Measurements from ENCODE around the gene IL31RA.
"Not testable (repeated sequence)": the region's sequence is repeated elsewhere in the genome, so short reads cannot be mapped to it uniquely, and the experiment has no call there.

Gene IL31RA

GRCh38 chr5:55929020-55929799, 78.1 kb downstream of the IL31RA start:
- Histone ChIP-seq H3K4me2 (ENCODE audit: low read length) (no peak overlapping the region), H3K36me3 (ENCODE audit: insufficient read depth, low read length) (no peaks in the 10 kb centered on the region), H3K27me3 (ENCODE audit: control insufficient read depth, insufficient read depth, low read length) (no peaks in the 10 kb centered on the region), H3K9ac (ENCODE audit: low read depth, low read length) (no peak overlapping the region), H3K9me3 (replicated peaks; ENCODE audit: low read length) (no peaks in the 10 kb centered on the region), H3K4me1 (ENCODE audit: control insufficient read depth, insufficient read depth, low read length) (no peaks in the 10 kb centered on the region), H3K4me3 (ENCODE audit: low read length) (no peak overlapping the region)

- Histone ChIP-seq H3K4me3 (ENCODE audit: low read length) (no peak overlapping the region), H3K4me1 (ENCODE audit: control insufficient read depth, insufficient read depth, low read length) (peaks cover 7% of the 10 kb centered on the region), H3K4me2 (ENCODE audit: low read length) (no peak overlapping the region), H3K36me3 (ENCODE audit: insufficient read depth, low read length) (peaks cover 12% of the 10 kb centered on the region), H3K27me3 (ENCODE audit: control insufficient read depth, insufficient read depth, low read length) (no peaks in the 10 kb centered on the region), H3K9me3 (replicated peaks; ENCODE audit: low read length) (no peaks in the 10 kb centered on the region), H3K9ac (ENCODE audit: low read depth, low read length) (no peak overlapping the region)
These were observed 81.5 kb downstream of the IL31RA start for GRCh38 chr5:55932700-55933099.

GRCh38 chr5:55933377-55934114, 82.4 kb downstream of the IL31RA start:
- peaks cover 20% of the 10 kb centered on the region for H3K36me3 ChIP-seq (ENCODE audit: insufficient read depth, low read length)
- peaks cover 7% of the 10 kb centered on the region for H3K4me1 ChIP-seq (ENCODE audit: control insufficient read depth, insufficient read depth, low read length)
- no peak overlapping the region for H3K4me2 ChIP-seq (ENCODE audit: low read length)
- no peak overlapping the region for H3K9ac ChIP-seq (ENCODE audit: low read depth, low read length)
- no peak overlapping the region for H3K4me3 ChIP-seq (ENCODE audit: low read length)
- H3K27me3 ChIP-seq (ENCODE audit: control insufficient read depth, insufficient read depth, low read length) = no peaks in the 10 kb centered on the region
- no peaks in the 10 kb centered on the region for H3K9me3 ChIP-seq (replicated peaks; ENCODE audit: low read length)

GRCh38 chr5:55934115-55934613, 83.0 kb downstream of the IL31RA start:
- Histone ChIP-seq H3K9me3 (replicated peaks; ENCODE audit: low read length) (no peaks in the 10 kb centered on the region), H3K27me3 (ENCODE audit: control insufficient read depth, insufficient read depth, low read length) (no peaks in the 10 kb centered on the region), H3K4me2 (ENCODE audit: low read length) (no peak overlapping the region), H3K9ac (ENCODE audit: low read depth, low read length) (no peak overlapping the region), H3K4me1 (ENCODE audit: control insufficient read depth, insufficient read depth, low read length) (peaks cover 7% of the 10 kb centered on the region), H3K36me3 (ENCODE audit: insufficient read depth, low read length) (peaks cover 25% of the 10 kb centered on the region), H3K4me3 (ENCODE audit: low read length) (no peak overlapping the region)

GRCh38 chr5:55934720-55935119, 83.6 kb downstream of the IL31RA start:
- no peak overlapping the region for H3K4me3 ChIP-seq (ENCODE audit: low read length)
- H3K9me3 ChIP-seq (replicated peaks; ENCODE audit: low read length) = no peaks in the 10 kb centered on the region
- H3K9ac ChIP-seq (ENCODE audit: low read depth, low read length) = no peak overlapping the region
- peaks cover 7% of the 10 kb centered on the region for H3K4me1 ChIP-seq (ENCODE audit: control insufficient read depth, insufficient read depth, low read length)
- H3K27me3 ChIP-seq (ENCODE audit: control insufficient read depth, insufficient read depth, low read length) = no peaks in the 10 kb centered on the region
- H3K36me3 ChIP-seq (ENCODE audit: insufficient read depth, low read length) = peaks cover 31% of the 10 kb centered on the region
- no peak overlapping the region for H3K4me2 ChIP-seq (ENCODE audit: low read length)

- H3K4me2 ChIP-seq (ENCODE audit: low read length) = no peak overlapping the region
- H3K9me3 ChIP-seq (replicated peaks; ENCODE audit: low read length) = no peaks in the 10 kb centered on the region
- no peaks in the 10 kb centered on the region for H3K27me3 ChIP-seq (ENCODE audit: control insufficient read depth, insufficient read depth, low read length)
- H3K4me1 ChIP-seq (ENCODE audit: control insufficient read depth, insufficient read depth, low read length) = peaks cover 7% of the 10 kb centered on the region
- no peak overlapping the region for H3K9ac ChIP-seq (ENCODE audit: low read depth, low read length)
- peaks cover 35% of the 10 kb centered on the region for H3K36me3 ChIP-seq (ENCODE audit: insufficient read depth, low read length)
- H3K4me3 ChIP-seq (ENCODE audit: low read length) = no peak overlapping the region
These were observed 84.2 kb downstream of the IL31RA start for GRCh38 chr5:55935371-55935770.

GRCh38 chr5:55936100-55936693, 85.0 kb downstream of the IL31RA start:
- no peak overlapping the region for H3K4me2 ChIP-seq (ENCODE audit: low read length)
- H3K4me1 ChIP-seq (ENCODE audit: control insufficient read depth, insufficient read depth, low read length) = peaks cover 7% of the 10 kb centered on the region
- no peaks in the 10 kb centered on the region for H3K9me3 ChIP-seq (replicated peaks; ENCODE audit: low read length)
- peaks cover 43% of the 10 kb centered on the region for H3K36me3 ChIP-seq (ENCODE audit: insufficient read depth, low read length)
- no peaks in the 10 kb centered on the region for H3K27me3 ChIP-seq (ENCODE audit: control insufficient read depth, insufficient read depth, low read length)
- H3K4me3 ChIP-seq (ENCODE audit: low read length) = no peak overlapping the region
- H3K9ac ChIP-seq (ENCODE audit: low read depth, low read length) = no peak overlapping the region

GRCh38 chr5:55937598-55937997, 86.4 kb downstream of the IL31RA start:
- H3K9me3 ChIP-seq (replicated peaks; ENCODE audit: low read length); H3K9ac ChIP-seq (ENCODE audit: low read depth, low read length); H3K4me1 ChIP-seq (ENCODE audit: control insufficient read depth, insufficient read depth, low read length); H3K27me3 ChIP-seq (ENCODE audit: control insufficient read depth, insufficient read depth, low read length); H3K4me2 ChIP-seq (ENCODE audit: low read length); H3K4me3 ChIP-seq (ENCODE audit: low read length): not testable (repeated sequence)
- H3K36me3 ChIP-seq (ENCODE audit: insufficient read depth, low read length) = peaks cover 56% of the 10 kb centered on the region

GRCh38 chr5:55941154-55941553, 90.0 kb downstream of the IL31RA start:
- not testable (repeated sequence) for H3K9me3 ChIP-seq (replicated peaks; ENCODE audit: low read length); H3K4me3 ChIP-seq (ENCODE audit: low read length); H3K4me2 ChIP-seq (ENCODE audit: low read length); H3K4me1 ChIP-seq (ENCODE audit: control insufficient read depth, insufficient read depth, low read length); H3K27me3 ChIP-seq (ENCODE audit: control insufficient read depth, insufficient read depth, low read length); H3K9ac ChIP-seq (ENCODE audit: low read depth, low read length)
- H3K36me3 ChIP-seq (ENCODE audit: insufficient read depth, low read length) = peaks cover 71% of the 10 kb centered on the region

- Histone ChIP-seq H3K27me3 (ENCODE audit: control insufficient read depth, insufficient read depth, low read length) (no peaks in the 10 kb centered on the region), H3K9ac (ENCODE audit: low read depth, low read length) (no peak overlapping the region), H3K4me2 (ENCODE audit: low read length) (no peak overlapping the region), H3K4me1 (ENCODE audit: control insufficient read depth, insufficient read depth, low read length) (no peaks in the 10 kb centered on the region), H3K4me3 (ENCODE audit: low read length) (no peak overlapping the region), H3K9me3 (replicated peaks; ENCODE audit: low read length) (no peaks in the 10 kb centered on the region), H3K36me3 (ENCODE audit: insufficient read depth, low read length) (peaks cover 80% of the 10 kb centered on the region)
These were observed 108.1 kb downstream of the IL31RA start for GRCh38 chr5:55959208-55959607.

GRCh38 chr5:55960779-55961178, 109.6 kb downstream of the IL31RA start:
- Histone ChIP-seq H3K9ac (ENCODE audit: low read depth, low read length) (no peak overlapping the region), H3K4me1 (ENCODE audit: control insufficient read depth, insufficient read depth, low read length) (no peaks in the 10 kb centered on the region), H3K4me2 (ENCODE audit: low read length) (no peak overlapping the region), H3K4me3 (ENCODE audit: low read length) (no peak overlapping the region), H3K9me3 (replicated peaks; ENCODE audit: low read length) (no peaks in the 10 kb centered on the region), H3K27me3 (ENCODE audit: control insufficient read depth, insufficient read depth, low read length) (no peaks in the 10 kb centered on the region), H3K36me3 (ENCODE audit: insufficient read depth, low read length) (peaks cover 69% of the 10 kb centered on the region)
